GM21360 (cell line): ENCODE data around the gene NTSR2.
"Not testable (repeated sequence)": the region's sequence is repeated elsewhere in the genome, so short reads cannot be mapped to it uniquely, and the experiment has no call there.

ENCODE experiments used
- ATAC-seq: cut with Tn5 transposase; IDR thresholded peaks from one replicate; pipeline ENCODE4 v1.9.1; 2021; ENCODE audit warnings: mild to moderate bottlenecking, moderate library complexity; ENCODE audit not compliant: unreplicated experiment

Gene NTSR2

DNA sequence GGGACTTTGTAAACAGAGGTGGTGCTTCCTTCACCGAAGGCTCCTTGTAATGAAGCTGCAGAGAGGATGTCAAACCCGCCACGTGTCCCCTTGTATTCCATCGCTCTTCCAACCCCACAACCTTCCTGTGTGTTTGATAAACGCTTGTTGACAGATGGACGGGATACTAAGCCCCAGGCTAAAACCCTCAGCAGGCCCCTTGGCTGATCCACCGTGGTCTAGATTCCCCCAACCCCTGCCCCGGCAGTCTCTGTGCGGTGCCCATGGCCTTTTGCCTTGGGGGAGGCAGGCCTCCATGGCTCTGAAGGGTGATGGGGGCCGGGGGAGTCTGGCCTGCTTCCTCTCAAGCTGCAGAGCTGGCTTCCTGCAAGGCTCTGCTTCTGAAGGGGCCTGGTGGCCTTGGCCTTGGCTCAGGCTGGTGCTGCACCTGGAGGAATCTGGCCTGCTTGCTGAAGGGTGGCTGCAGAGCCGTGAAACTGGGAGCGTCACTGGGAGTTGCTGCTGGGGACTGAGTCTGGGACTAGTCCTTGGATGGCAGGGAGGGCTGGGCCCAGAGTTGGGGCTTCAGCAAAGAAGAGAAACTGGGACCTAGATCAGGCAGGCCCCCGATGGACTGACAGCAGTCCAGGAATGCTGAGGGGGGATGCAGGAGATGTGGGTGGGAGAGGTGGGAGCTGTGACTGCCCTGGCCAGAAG is 9.6 kb upstream of the NTSR2 start:
- ATAC-seq: no peak

DNA sequence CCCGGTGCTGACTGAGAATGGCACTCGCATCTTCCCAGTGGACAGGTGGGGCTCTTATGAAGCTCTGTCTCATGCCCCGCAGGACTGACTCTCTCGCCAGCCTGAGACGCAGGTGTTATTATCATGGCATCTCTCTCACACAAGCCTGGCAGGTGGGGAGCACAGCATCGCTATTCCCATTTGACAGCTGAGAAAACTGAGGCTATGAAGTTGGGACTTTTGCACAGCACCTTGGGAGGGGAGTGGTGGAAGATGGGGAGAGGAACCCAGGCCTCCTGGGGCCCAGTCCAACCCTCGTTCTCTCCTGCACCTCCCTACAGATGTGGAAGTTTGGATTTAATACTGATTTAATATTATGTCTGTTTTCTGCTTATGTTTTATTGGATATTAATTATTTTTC is 9.0 kb upstream of the NTSR2 start:
- no peak for ATAC-seq

DNA sequence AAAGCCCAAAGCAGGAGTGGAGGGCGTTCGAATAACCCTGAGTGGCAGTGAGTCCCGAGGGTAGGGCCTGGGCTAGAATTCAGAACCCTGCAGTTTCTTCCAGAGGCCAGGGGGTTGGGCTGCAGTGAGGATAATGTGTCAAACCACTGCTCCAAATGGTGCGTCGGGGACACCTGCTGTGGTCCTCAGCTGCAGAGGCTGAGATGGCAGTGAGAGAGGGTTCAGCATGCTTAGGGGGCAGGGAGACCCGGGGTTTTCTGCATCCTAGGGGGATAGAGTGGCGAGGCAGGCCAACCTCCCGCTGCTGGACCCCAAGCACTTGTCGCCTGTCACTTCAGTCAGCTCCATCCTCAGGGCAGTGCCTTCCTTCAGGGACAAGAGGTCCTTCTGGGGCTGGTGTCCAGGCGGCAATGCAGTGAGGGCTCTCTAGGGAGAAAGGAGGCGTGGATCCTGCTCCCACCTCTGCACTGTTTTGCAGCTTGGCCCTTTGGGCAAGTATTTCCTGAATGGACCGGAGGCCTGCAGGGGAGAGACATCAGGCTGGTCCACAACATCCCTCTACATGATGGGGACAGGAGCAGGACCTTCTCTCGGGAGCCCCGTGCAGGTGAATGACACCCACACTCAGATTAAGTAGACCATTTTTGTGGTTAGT is 8.4 kb upstream of the NTSR2 start:
- ATAC-seq: no peak

DNA sequence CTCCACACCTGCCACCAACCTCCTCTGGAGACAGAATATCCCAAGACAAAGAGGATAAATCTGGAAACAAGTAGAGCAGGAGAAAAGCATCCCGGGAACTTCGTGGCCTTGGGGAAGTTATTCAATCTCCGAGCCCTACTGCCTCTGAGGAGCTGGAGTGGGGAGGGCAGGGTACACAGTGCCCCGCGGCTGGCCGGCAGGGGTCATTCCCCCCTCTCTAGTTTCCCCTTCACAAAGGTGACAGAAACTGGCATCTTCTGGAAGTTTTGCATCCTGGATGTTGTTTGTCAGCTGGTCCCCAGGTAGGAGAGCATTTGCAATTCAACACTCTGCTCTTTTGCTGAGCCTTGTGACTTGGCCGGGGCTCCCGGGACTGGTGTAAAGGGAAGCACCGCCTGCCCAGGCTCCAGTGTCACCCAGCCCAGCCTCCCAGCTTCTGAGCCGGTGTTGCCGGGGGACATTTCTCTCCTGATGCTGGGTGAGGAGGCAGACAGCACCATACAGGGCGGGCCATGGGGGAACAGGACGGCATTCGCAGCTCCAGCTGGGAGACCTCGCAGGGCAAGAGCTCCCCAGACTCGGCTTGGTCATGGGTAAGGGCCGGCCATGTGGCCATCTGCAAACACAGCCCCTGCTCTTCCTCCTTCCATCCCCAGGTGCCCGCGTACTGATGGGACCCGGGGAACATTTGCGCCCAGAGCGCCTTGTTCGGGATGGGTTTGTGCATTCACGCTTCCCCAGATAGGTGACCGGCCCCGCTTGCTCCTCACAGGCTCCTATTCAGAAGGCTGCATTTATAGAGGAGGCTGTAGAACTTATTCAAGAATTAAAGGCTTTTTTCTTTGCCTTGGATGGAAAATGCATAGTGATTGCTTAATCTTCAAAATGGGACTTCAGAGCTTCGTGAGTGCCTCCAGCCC is 7.4 kb upstream of the NTSR2 start:
- no peak for ATAC-seq

DNA sequence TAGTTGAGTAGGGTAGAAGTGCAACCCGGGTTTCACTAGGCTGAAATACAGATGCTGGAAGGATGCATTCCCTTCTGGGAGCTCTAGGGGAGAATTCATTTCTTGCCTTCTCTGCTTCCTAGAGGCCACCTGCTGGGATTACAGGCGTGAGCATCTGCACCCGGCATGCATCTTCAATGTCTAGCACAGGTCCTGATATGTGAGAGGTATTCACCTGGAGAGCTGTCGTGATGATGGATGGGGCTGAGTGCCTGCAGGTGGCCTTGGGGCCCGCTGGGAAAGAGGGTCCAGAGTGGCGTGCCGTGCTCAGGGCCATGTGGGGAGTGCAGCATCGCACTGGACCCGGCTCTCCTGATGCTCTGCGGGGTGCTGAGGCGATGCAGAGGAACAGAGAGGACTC is 6.6 kb upstream of the NTSR2 start:
- no peak for ATAC-seq

DNA sequence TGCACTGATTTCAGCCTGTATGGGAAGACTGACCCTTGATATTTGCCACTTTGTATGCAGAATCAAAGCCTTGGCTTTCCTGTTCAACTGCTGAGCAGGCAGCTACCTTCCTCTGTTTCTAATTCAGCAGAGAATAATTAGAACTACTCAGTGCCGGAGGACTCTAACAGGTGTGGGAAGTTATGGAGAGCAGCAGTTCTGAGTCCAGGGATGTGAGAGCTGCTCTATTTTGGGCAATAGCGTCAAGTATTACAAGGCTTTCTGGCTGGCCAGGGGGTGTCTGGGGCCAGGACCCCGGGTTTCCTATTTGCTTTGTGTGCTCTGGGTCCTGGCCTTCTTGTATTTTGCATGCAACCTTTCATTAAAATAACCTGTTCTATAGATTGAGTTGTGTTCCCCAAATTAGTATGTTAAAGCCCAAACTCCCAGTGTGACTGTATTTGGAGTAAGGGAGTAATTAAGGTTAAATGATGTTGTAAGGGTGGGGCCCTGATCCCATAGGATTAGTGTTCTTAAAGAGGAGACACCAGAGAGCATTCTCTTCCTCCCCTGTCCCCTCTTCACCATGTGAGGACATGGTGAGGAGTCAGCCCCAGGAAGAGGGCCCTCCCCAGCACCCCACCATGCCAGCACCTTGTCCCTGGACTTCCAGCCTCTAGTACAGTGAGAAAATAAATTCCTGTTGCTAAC is 5.6 kb upstream of the NTSR2 start:
- ATAC-seq: no peak

DNA sequence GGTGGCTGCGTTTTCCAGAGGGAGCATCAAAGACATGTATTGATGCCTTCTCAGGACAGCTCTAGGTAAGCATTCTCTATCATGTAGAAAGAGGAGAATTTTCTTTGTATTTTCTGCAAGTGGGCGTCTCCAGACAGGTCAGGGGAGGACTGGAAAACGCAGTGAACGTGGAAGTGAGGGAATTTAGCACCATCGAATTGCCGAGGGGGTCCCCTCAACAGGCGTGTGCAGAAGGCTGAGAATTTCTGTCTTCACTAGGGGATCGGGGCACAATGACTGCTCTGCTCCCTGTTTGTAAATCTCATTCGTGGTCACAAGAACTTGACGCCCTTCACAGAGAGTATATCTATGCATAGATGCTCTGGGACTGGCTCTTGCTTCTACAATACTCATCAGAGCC is 5.0 kb upstream of the NTSR2 start:
- ATAC-seq: no peak

DNA sequence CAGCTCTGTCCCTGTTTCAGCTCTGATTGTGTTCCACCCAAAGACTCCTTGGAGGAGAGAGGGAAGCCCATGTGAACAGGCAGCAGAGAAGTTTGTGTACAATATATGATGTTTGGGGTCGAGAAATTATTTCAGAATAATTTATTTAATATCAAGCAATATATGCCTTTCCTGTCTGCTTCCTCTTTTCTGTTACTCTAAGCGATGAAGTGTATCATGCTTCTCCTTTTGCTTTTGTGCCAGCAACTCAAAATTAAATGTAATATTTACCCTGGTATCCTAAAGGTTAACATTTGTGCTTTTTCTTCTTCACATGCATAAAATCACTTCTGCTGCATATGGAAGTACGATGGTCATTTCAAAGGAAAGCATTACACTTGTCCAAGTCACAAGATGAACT is 2.4 kb upstream of the NTSR2 start:
- no peak for ATAC-seq

DNA sequence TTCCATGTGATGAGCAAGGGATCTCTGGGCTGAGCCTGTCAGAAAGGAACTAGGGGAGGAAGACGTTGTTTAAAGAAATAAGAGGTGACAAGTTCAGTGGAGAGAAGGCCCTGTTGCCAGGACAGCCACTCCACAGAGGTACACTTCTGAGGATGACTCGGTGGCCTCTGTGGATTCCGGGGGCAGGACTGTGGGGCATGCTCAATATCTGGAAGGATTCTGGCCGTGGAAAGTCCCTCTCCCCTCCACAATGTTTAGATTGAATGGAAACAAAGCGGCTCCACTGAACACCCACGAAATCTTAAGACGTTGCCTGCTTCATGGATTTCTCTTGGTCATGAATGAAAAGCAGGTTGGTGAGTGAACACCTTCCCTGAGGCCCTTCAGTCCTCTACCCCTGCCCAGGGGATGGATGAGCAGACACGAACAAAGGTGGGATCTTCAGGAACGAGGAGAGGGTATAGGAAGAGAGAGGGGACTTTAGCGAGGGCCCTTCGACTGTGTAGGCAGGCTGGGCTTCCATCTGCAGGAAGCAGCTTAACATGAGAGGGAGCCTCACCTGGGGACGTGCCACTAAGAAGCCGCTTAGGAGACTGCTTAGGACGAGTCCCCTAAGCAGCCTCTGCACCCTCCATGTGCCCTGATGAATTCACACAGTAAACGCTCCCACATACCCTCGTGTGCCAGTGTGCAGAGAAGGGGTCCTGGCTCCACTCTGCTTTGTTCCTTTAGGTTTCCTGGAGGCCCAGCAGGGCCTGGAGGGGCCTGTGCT is 1.9 kb downstream of the NTSR2 start:
- no peak for ATAC-seq

DNA sequence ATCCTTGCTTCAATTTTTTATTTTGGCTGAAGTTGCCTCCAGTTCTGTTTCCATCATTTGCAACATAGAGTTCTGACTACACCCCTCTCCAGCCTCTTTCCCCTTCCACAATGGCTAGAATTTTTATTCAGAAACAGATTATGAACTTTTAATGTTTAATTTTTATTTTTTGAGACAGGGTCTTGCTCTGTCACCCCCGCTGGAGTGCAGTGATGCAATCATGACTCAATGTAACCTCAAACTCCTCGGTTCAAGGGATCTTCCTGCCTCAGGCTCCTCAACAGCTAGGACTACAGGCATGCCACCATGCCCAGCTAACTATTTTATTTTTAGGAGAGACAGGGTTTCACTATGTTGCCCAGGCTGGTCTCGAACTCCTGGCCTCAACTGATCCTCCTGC is 2.8 kb downstream of the NTSR2 start:
- no peak for ATAC-seq

DNA sequence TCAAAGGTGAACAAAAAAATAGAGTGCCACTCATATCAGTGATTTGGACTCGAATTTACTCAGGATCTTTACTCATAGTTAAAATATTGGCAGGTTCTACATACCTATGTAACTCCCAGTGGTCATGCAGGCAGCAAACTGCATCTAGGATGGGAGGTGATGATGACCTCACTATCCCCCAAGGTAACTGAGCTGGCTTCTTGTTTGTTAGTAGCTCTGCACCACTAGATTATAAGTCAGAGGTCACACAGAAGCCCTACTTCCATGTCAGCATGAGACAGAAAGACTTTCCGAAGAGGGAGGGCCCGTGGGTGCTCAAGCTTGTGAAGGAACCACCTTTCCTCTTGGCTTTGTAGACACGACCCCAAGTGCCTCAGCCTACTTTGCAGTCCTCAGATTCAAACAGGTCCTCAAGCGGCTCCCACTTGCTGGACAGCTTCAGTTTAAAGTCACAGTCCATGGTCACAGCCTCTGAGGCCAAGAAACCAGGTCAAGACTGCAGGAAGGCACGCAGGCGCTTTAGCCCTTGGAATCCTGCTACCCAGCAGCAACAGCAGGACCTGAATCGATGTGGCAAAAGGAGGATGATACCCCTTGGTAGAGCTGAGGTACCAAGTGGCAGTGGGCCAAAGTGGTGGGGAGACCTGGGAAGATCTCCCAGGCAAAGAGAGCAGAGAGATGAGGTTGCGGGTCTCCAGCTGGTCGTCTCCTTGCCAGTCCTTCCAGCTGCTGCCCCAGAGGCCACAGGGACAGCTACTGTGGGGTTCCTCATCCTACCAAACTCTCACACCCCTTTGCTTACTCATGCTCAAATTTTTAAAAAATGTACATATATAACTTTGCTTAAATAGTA is 4.3 kb downstream of the NTSR2 start:
- no peak for ATAC-seq

DNA sequence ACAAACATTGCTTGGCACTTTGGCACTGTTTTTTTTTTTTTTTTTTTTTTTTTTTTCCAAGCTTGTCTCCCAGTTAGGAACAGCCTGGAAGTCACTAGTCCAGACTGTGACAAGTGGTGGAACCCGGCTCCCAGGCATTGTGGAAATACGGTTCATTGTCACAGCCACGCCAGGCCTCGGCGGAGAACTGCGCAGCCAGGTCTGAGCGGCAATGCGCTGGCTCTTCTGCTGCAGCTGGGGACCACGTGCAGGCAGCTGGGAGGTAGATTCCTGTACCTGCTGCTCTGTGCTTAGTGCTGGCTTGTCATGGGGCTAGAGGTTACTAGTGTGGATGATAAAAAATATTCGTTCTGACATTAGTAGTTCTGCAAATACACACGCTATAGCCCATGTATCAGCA is 5.0 kb downstream of the NTSR2 start:
- no peak for ATAC-seq

DNA sequence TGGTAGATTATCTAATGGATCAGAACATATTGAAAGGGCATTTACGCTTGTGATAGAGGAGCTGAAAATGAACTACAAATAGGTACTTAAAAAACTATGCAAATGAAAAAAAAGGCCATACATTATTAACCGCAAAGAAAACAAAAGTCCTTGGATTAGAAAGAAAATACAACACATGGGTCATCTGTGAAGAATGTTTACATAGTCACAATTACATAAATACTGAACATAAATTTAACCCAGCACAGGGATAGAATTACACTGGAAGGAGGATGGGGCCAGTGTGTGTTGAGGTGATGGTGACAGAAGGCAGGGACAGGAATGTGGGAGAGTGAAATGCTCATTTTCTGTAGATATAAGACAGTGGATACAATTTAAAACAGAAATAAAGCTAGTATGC is 6.6 kb downstream of the NTSR2 start:
- ATAC-seq: no peak

DNA sequence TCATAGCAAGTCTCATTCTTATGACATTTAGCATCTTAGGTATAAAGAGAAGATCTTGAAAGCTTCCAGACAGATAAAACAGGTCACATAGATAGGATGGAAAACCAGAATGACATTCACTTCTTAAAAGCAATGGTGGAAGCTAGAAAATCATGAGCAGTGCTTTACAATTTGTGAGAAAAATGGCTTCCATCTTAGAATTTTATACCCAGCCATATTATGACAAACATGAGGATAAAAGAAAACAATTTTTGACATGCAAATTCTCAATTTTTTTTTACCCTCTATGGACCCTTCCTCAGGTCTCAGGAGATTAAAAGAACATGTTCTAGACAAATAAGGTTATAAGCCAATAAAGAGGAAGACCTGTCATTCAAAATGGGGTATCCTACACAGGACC is 7.1 kb downstream of the NTSR2 start:
- ATAC-seq: no peak

DNA sequence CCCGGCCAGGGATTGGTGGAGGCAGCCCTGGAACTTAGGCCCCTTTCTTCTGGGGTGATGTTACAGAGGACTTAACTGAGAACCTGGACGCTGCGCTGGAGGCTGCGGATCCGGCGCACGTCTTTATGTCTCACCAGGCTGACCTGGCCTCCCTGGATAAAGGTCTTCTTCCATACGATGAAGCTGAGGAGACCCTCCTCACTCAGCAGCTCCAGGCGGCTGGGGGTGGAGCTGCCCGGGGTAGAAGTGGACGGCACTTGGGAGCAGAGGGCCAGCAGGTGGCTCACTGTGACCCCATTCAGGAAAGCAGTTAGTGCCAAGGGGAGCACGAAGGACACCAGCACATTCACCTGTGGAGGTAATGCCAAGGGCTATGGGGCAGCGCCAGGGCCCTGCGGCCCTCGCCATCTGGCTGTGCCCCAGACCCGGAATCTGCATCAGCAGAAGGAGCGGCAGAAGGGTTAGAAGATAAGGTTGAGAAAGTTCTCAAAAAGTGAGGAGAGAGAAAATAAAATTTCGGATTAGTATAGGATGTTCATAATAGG is 8.0 kb downstream of the NTSR2 start:
- ATAC-seq: no peak

DNA sequence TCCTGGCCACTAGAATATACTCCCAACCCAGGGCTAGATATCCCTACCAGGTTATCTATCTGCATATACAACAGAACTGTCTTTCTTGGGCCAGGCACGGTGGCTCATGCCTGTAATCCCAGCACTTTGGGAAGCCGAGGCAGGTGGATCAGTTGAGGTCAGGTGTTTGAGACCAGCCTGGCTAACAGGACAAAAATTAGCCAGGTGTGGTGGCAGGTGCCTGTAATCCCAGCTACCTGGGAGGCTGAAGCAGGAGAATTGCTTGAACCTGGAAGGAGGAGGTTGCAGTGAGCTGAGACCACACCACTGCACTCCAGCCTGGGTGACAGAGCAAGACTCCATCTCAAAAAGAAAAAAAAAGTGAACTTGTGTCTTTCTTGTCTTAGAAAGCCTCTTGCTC is 9.6 kb downstream of the NTSR2 start:
- ATAC-seq: not testable (repeated sequence)

DNA sequence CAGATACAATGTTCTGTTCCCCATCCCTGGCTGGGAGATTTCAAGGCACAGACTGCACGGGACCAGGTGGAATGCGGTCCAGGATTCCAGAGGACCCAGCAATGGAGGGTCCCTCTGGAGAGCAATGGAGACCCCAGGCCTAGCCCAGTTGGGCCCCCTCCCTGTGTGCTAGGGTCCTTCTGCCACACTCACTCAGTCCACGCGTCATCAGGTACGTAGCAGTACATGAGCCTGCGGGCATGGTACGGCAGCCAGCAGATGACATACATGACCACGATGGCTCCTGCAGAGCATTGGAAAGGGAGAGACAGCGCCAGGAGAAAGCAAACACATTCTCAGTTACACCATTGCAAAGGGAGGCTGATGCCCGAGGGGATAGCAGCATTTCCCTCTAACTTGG is 10.1 kb downstream of the NTSR2 start:
- ATAC-seq: no peak

DNA sequence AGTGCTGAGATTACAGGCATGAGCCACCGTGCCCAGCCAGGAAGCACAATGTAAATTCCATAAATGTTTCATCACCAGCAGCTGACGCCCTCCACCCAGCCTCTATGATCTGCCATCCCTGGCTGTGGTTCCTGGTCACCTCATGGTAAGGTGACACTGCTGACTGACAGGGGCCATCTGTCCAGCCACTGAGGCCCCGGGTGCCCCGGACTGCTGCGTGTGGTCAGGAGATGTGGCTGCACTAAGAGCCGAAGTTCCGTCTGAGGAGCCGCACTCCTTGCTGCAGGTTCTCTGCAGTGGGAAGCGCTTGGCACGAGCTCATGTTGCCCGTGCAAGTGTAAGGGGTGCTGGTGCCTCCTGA is 10.9 kb downstream of the NTSR2 start:
- no peak for ATAC-seq
